OCI-LY7 (cell line): ENCODE data around the gene DEXI. TPM values are rescaled to one million over a fixed set of nuclear protein-coding genes. Genes with fewer than 3 reads are reported as not detected.

Source experiments
- BruUV-seq: library from RNA; stranded (reverse); fragments of 400-500 nt; replicated peaks from 2 replicates; lab custom pipeline; 2021; lab: Mats Ljungman, UMichigan
- CTCF ChIA-PET: fragments of 300-600 bp; sonication (Branson Sonifier 250); formaldehyde crosslinking; loops from one replicate; lab custom pipeline; 2022; ENCODE audit warnings: antibody characterized with exemption; ENCODE audit not compliant: unreplicated experiment; lab: Charles Lee
- POLR2A ChIA-PET: fragments of 300-600 bp; sonication (Branson Sonifier 250); formaldehyde crosslinking; loops from one replicate; lab custom pipeline; 2022; ENCODE audit warnings: antibody characterized with exemption; lab: Charles Lee
- DNase-seq: peaks from one replicate; pipeline ENCODE4 v3.0.0-alpha.2; 2015; ENCODE audit warnings: low spot score
- H2AFZ ChIP-seq: fragments of 200-600 bp; sonication (generic), shearing (Covaris generic); 2 replicates; pipeline ENCODE4 v1.6.1; 2014; ENCODE audit warnings: mild to moderate bottlenecking, antibody characterized with exemption, low read length, moderate library complexity
- H3K27ac ChIP-seq: fragments of 200-600 bp; sonication (generic); 2 replicates; pipeline ENCODE4 v1.5.1; 2014; ENCODE audit warnings: mixed run types, low read depth, mild to moderate bottlenecking, moderate library complexity, low read length, inconsistent platforms; ENCODE audit not compliant: poor library complexity, severe bottlenecking
- H3K36me3 ChIP-seq: fragments of 200-600 bp; sonication (generic); 2 replicates; pipeline ENCODE4 v1.6.1; 2014; ENCODE audit warnings: mild to moderate bottlenecking, antibody characterized with exemption, low read length, moderate library complexity, mixed read lengths; ENCODE audit not compliant: insufficient read depth
- H3K4me1 ChIP-seq: fragments of 200-600 bp; sonication (generic); 2 replicates; pipeline ENCODE4 v1.5.1; 2014; ENCODE audit warnings: mild to moderate bottlenecking, low read length; ENCODE audit not compliant: insufficient read depth, poor library complexity, severe bottlenecking
- H3K4me2 ChIP-seq: fragments of 200-600 bp; sonication (generic); 2 replicates; pipeline ENCODE4 v1.6.1; 2014; ENCODE audit warnings: mild to moderate bottlenecking, low read length
- H3K4me3 ChIP-seq: fragments of 200-600 bp; sonication (generic); 2 replicates; pipeline ENCODE4 v1.5.1; 2014; ENCODE audit warnings: mild to moderate bottlenecking, low read depth, low read length; ENCODE audit not compliant: poor library complexity, severe bottlenecking
- H3K79me2 ChIP-seq: fragments of 200-600 bp; sonication (generic); 2 replicates; pipeline ENCODE4 v1.6.1; 2016; ENCODE audit warnings: low read depth, mild to moderate bottlenecking, low read length, moderate library complexity, mixed read lengths; ENCODE audit not compliant: insufficient read depth
- H3K9me2 ChIP-seq: fragments of 200-600 bp; sonication (generic); 2 replicates; pipeline ENCODE4 v1.6.1; 2016; ENCODE audit warnings: mild to moderate bottlenecking, low read length, mixed read lengths; ENCODE audit not compliant: insufficient read depth
- H3K9me3 ChIP-seq: fragments of 200-600 bp; sonication (generic); 2 replicates; pipeline ENCODE4 v1.6.1; 2014; ENCODE audit warnings: mild to moderate bottlenecking, mixed run types, low read length, mixed read lengths
- H4K20me1 ChIP-seq: fragments of 200-600 bp; sonication (generic); 2 replicates; pipeline ENCODE4 v1.6.1; 2014; ENCODE audit warnings: mild to moderate bottlenecking, antibody characterized with exemption, low read length, moderate library complexity, mixed read lengths; ENCODE audit not compliant: insufficient read depth
- CTCF ChIP-seq: fragments of 200-600 bp; sonication (generic); conservative IDR thresholded peaks from 2 replicates; pipeline ENCODE4 v1.5.1; 2014; ENCODE audit warnings: mild to moderate bottlenecking, antibody characterized with exemption, low read length, moderate library complexity, mixed read lengths
- EZH2phosphoT487 ChIP-seq: fragments of 200-600 bp; sonication (generic); IDR thresholded peaks from 2 replicates; pipeline ENCODE4 v1.6.1; 2018; ENCODE audit warnings: low read depth, borderline replicate concordance, mild to moderate bottlenecking, mixed run types, antibody characterized with exemption, low read length, moderate library complexity, mixed read lengths
- intact Hi-C: fragments of 100-400 bp; cut with micrococcal nuclease; formaldehyde crosslinking; loops from one replicate; pipeline ENCODE4 v1.10.0; 2022; ENCODE audit not compliant: unreplicated experiment
- total RNA-seq, 2 experiments: library from RNA; depleted of rRNA in 1 of 2; stranded (reverse); fragments of >200 nt in 1 of 2; shearing (Covaris generic) in 1 of 2; gene quantifications; 2 replicates each; pipeline ENCODE4 v1.2.3, GENCODE V29; 2014 to 2022

The DEXI gene
- total RNA-seq, 2 experiments from 2014 or later, result 15.1 to 17.6 TPM

GRCh38 chr16:10879681-10880589 is 62.3 kb downstream of the DEXI start:
- H2AFZ ChIP-seq, result no peak overlapping the region
- peak overlapping the region; percentile 87 for H3K4me3 ChIP-seq
- DNase-seq, result no peak
- peak; percentile 59 for TF ChIP-seq CTCF
- TF ChIP-seq EZH2phosphoT487, result no peak
- peak overlapping the region; percentile 97 for H3K4me2 ChIP-seq
- BruUV-seq, result no TSS peak
- no peaks in the 10 kb centered on the region for H3K9me2 ChIP-seq
- H3K9me3 ChIP-seq, result no peaks in the 10 kb centered on the region
- peak overlapping the region; percentile 94 for H3K27ac ChIP-seq
- peaks cover 41% of the 10 kb centered on the region for H4K20me1 ChIP-seq
- CTCF ChIA-PET, result interaction anchor here (1.3 to 3.9 kb wide), 2 partner anchors 9 to 136 kb away, joined by 3 to 28 read pairs; no protein-coding TSS in a partner anchor
- peaks cover 70% of the 10 kb centered on the region for H3K4me1 ChIP-seq
- peaks cover 72% of the 10 kb centered on the region for H3K36me3 ChIP-seq
- intact Hi-C loops, result loop anchor here (5.0 kb wide), 3 partner anchors 62 to 1922 kb away; partner anchors contain the start of genes CLEC16A, CPPED1 and DEXI
- H3K79me2 ChIP-seq, result peaks cover 79% of the 10 kb centered on the region
- POLR2A ChIA-PET, result interaction anchor here (0.7 to 4.1 kb wide), 5 partner anchors 8 to 1072 kb away, joined by 3 to 53 read pairs (median 5); partner anchors contain the start of gene NUBP1

Other genes starting within 250 kb of the DEXI start
- gene TEKT5, start 247.5 kb downstream of the DEXI start, total RNA-seq (2014; rRNA removed; shearing (Covaris generic)), result 0.32 TPM in 1 of 2 replicates, not detected in the other
- 0.74 and 1.00 TPM in 2 replicates for gene TEKT5, start 247.5 kb downstream of the DEXI start, total RNA-seq (2022)
- 15.1 and 27.4 TPM in 2 replicates for gene NUBP1, start 198.6 kb downstream of the DEXI start, total RNA-seq (2014; rRNA removed; shearing (Covaris generic))
- 20.7 and 24.4 TPM in 2 replicates for gene NUBP1, start 198.6 kb downstream of the DEXI start, total RNA-seq (2022)
- 0.23 and 0.57 TPM in 2 replicates for gene TVP23A, start 123.7 kb downstream of the DEXI start, total RNA-seq (2014; rRNA removed; shearing (Covaris generic))
- not detected in 2 replicates for gene TVP23A, start 123.7 kb downstream of the DEXI start, total RNA-seq (2022)
- 56.1 and 68.7 TPM in 2 replicates for gene CIITA, start 65.3 kb downstream of the DEXI start, total RNA-seq (2014; rRNA removed; shearing (Covaris generic))
- gene CIITA, start 65.3 kb downstream of the DEXI start, total RNA-seq (2022), result 101 and 124 TPM in 2 replicates
- gene CLEC16A, start 2.1 kb upstream of the DEXI start, total RNA-seq (2014; rRNA removed; shearing (Covaris generic)), result 26.2 and 31.1 TPM in 2 replicates
- 50.9 and 52.0 TPM in 2 replicates for gene CLEC16A, start 2.1 kb upstream of the DEXI start, total RNA-seq (2022)